Loucy (cell line): ENCODE data around the gene RWDD1.

Experiments used
- H2AFZ ChIP-seq: fragments of 200-600 bp; sonication (generic); 2 replicates; pipeline ENCODE4 v1.6.0; 2016; ENCODE audit warnings: antibody characterized with exemption, mild to moderate bottlenecking, low read length, moderate library complexity
- H3F3A ChIP-seq: fragments of 200-600 bp; 2 replicates; pipeline ENCODE4 v1.6.0; 2016; ENCODE audit warnings: antibody characterized with exemption, low read depth, mild to moderate bottlenecking
- H3K27me3 ChIP-seq: fragments of 200-600 bp; sonication (generic); 2 replicates; pipeline ENCODE4 v1.6.1; 2014; ENCODE audit warnings: low read length, mild to moderate bottlenecking; ENCODE audit not compliant: insufficient read depth, poor library complexity, severe bottlenecking
- H3K36me3 ChIP-seq: fragments of 200-600 bp; sonication (generic); 2 replicates; pipeline ENCODE4 v1.6.1; 2016; ENCODE audit warnings: low read length; ENCODE audit not compliant: insufficient read depth
- H3K4me1 ChIP-seq: fragments of 200-600 bp; sonication (generic); 2 replicates; pipeline ENCODE4 v1.5.1; 2014; ENCODE audit warnings: low read length, mild to moderate bottlenecking; ENCODE audit not compliant: insufficient read depth, poor library complexity, severe bottlenecking
- H3K4me2 ChIP-seq: fragments of 200-600 bp; sonication (generic); 2 replicates; pipeline ENCODE4 v1.6.0; 2014; ENCODE audit warnings: antibody characterized with exemption, low read length, low read depth, mild to moderate bottlenecking; ENCODE audit not compliant: poor library complexity, severe bottlenecking
- H3K4me3 ChIP-seq: fragments of 200-600 bp; sonication (generic); 2 replicates; pipeline ENCODE4 v1.5.1; 2014; ENCODE audit warnings: low read length, mild to moderate bottlenecking, mixed read lengths; ENCODE audit not compliant: poor library complexity, severe bottlenecking
- H3K79me2 ChIP-seq: fragments of 200-600 bp; sonication (generic); 2 replicates; pipeline ENCODE4 v1.6.1; 2014; ENCODE audit warnings: low read length; ENCODE audit not compliant: insufficient read depth
- H3K9ac ChIP-seq: fragments of 200-600 bp; sonication (generic); 2 replicates; pipeline ENCODE4 v1.6.0; 2014; ENCODE audit warnings: mild to moderate bottlenecking, low read depth, low read length, moderate library complexity; ENCODE audit not compliant: poor library complexity, severe bottlenecking
- H3K9me2 ChIP-seq: fragments of 200-600 bp; sonication (generic); replicated peaks from 2 replicates; pipeline ENCODE4 v1.6.1; 2016; ENCODE audit warnings: low read depth, low read length, mixed read lengths
- H3K9me3 ChIP-seq: fragments of 200-600 bp; sonication (generic); 2 replicates; pipeline ENCODE4 v1.6.1; 2014; ENCODE audit warnings: mild to moderate bottlenecking, antibody characterized with exemption, low read length, low read depth; ENCODE audit not compliant: insufficient read depth
- H4K20me1 ChIP-seq: fragments of 200-600 bp; sonication (generic); 2 replicates; pipeline ENCODE4 v1.6.0; 2014; ENCODE audit warnings: antibody characterized with exemption, low read length, mild to moderate bottlenecking; ENCODE audit not compliant: insufficient read depth, poor library complexity, severe bottlenecking
- EZH2phosphoT487 ChIP-seq: fragments of 200-600 bp; IDR thresholded peaks from 2 replicates; pipeline ENCODE4 v1.6.1; 2018; ENCODE audit warnings: antibody characterized with exemption, mild to moderate bottlenecking, moderate library complexity, borderline replicate concordance
- TF ChIP-seq, protein P1 (sequence below): fragments of 200-600 bp; sonication (generic); conservative IDR thresholded peaks from 2 replicates; pipeline ENCODE4 v1.5.1; 2014; ENCODE audit warnings: mild to moderate bottlenecking, antibody characterized with exemption, low read length

The RWDD1 gene

DNA sequence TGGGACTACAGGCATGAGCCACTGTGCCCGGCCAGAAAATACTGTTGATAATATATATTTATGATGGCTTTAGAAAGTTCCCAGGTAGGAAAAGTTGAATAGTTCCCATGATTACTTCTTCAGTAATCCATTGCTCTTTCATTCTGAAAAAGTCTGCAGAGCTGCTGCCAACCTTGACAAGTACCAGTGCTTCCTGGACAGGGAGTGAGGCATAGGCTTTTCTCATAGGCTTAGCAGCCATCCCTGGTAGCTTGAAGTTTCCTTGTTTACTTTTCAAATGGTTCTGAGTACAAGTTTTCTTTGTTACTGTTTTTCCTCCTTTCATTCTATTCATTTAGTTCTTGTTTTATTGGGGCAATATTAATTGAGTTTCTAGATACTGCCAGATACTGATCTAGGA is 7.8 kb downstream of the RWDD1 start:
- Histone ChIP-seq H3K79me2 (peaks cover 55% of the 10 kb centered on the region; the same call in 1 of the 2 replicates), H3F3A (no peaks in the 10 kb centered on the region), H2AFZ (no peak overlapping the region), H3K4me3 (no peak overlapping the region), H3K4me1 (peaks cover 27% of the 10 kb centered on the region), H3K4me2 (peak overlapping the region; percentile 8), H4K20me1 (peaks cover 2% of the 10 kb centered on the region), H3K27me3 (no peaks in the 10 kb centered on the region), H3K9ac (no peak overlapping the region), H3K36me3 (peaks cover 12% of the 10 kb centered on the region; the same call in 1 of the 2 replicates), H3K9me2 (no peaks in the 10 kb centered on the region), H3K9me3 (no peaks in the 10 kb centered on the region)
- TF ChIP-seq EZH2phosphoT487: no peak
- TF ChIP-seq, protein P1, sequence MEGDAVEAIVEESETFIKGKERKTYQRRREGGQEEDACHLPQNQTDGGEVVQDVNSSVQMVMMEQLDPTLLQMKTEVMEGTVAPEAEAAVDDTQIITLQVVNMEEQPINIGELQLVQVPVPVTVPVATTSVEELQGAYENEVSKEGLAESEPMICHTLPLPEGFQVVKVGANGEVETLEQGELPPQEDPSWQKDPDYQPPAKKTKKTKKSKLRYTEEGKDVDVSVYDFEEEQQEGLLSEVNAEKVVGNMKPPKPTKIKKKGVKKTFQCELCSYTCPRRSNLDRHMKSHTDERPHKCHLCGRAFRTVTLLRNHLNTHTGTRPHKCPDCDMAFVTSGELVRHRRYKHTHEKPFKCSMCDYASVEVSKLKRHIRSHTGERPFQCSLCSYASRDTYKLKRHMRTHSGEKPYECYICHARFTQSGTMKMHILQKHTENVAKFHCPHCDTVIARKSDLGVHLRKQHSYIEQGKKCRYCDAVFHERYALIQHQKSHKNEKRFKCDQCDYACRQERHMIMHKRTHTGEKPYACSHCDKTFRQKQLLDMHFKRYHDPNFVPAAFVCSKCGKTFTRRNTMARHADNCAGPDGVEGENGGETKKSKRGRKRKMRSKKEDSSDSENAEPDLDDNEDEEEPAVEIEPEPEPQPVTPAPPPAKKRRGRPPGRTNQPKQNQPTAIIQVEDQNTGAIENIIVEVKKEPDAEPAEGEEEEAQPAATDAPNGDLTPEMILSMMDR: no peak

DNA sequence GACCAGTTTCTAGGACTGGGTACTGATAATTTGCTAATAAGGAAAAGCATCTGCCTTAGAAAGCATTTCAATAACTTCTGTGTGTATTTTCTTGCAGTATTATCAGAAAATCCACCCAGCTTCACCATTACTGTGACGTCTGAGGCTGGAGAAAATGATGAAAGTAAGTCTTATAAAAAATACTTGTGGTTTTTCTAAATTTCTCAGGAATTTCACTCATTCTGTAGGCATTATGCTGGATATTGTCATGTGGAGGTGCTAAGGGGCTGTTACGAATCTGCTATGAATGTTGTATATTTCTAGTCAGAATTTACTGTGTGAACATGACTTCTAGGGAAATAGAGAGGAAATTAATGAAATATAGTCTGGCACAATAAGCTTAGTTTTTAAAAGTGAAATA is 8.9 kb downstream of the RWDD1 start:
- no peaks in the 10 kb centered on the region for H3K27me3 ChIP-seq
- peaks cover 2% of the 10 kb centered on the region for H4K20me1 ChIP-seq
- peaks cover 44% of the 10 kb centered on the region; the same call in 1 of the 2 replicates for H3K79me2 ChIP-seq
- peaks cover 22% of the 10 kb centered on the region for H3K4me1 ChIP-seq
- H2AFZ ChIP-seq: no peak overlapping the region
- no peak overlapping the region for H3K4me3 ChIP-seq
- H3K9me3 ChIP-seq: no peaks in the 10 kb centered on the region
- H3K9me2 ChIP-seq: no peaks in the 10 kb centered on the region
- peaks cover 22% of the 10 kb centered on the region; the same call in 1 of the 2 replicates for H3K36me3 ChIP-seq
- H3F3A ChIP-seq: no peaks in the 10 kb centered on the region
- H3K9ac ChIP-seq: no peak overlapping the region
- TF ChIP-seq, protein P1: no peak
- TF ChIP-seq EZH2phosphoT487: no peak
- no peak overlapping the region for H3K4me2 ChIP-seq

DNA sequence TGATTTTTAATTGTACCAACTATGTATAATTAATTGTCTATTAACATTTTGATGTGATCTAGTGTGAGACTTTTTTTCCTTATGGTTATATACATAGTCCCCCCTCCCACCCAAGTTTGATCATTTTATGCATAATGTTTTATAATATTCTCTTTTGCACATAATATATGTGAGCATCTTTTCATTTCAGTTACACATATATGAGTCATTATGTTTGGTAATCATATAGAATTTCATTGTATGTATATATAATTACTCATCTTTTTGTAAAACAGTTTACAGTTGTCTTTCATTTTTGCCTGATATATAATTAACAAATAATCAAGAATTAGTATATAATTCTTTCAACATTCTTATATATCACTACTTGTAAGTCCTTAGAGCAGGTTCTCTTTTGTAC is 15.0 kb downstream of the RWDD1 start:
- Histone ChIP-seq H3F3A (no peaks in the 10 kb centered on the region), H3K4me1 (no peaks in the 10 kb centered on the region), H3K4me3 (no peak overlapping the region), H3K79me2 (peaks cover 3% of the 10 kb centered on the region; the same call in 1 of the 2 replicates), H3K9ac (no peak overlapping the region), H3K36me3 (peaks cover 44% of the 10 kb centered on the region), H3K9me3 (no peaks in the 10 kb centered on the region; the same call in 1 of the 2 replicates), H3K9me2 (no peaks in the 10 kb centered on the region), H4K20me1 (no peaks in the 10 kb centered on the region), H3K4me2 (no peak overlapping the region), H2AFZ (no peak overlapping the region), H3K27me3 (no peaks in the 10 kb centered on the region)
- TF ChIP-seq EZH2phosphoT487: no peak
- TF ChIP-seq, protein P1: no peak
